A673 (cell line): ENCODE measurements around the gene CHEK2. TPM values are rescaled to one million over a fixed set of nuclear protein-coding genes. Genes with fewer than 3 reads are reported as not detected.
"Not testable (repeated sequence)": the region's sequence is repeated elsewhere in the genome, so short reads cannot be mapped to it uniquely, and the experiment has no call there.

Experiments used
- BruUV-seq: library from RNA; stranded (reverse); fragments of 400-500 nt; replicated peaks from 2 replicates; lab custom pipeline; 2021; lab: Mats Ljungman, UMichigan
- CTCF ChIA-PET: fragments of 300-600 bp; sonication (Branson Sonifier 250); formaldehyde crosslinking; loops from one replicate; lab custom pipeline; 2022; ENCODE audit warnings: antibody characterized with exemption; lab: Charles Lee
- POLR2A ChIA-PET: fragments of 300-600 bp; sonication (Branson Sonifier 250); formaldehyde crosslinking; loops from one replicate; lab custom pipeline; 2022; ENCODE audit warnings: antibody characterized with exemption; ENCODE audit not compliant: low non-redundant PET; lab: Charles Lee
- DNase-seq: peaks from one replicate; pipeline ENCODE4 v3.0.0-alpha.2; 2015; ENCODE audit warnings: low spot score
- H3K27ac ChIP-seq: fragments of 200-600 bp; sonication (generic); 2 replicates; pipeline ENCODE4 v1.5.1; 2016; ENCODE audit warnings: mixed run types, low read depth, mild to moderate bottlenecking, mixed read lengths, antibody characterized with exemption, low read length; ENCODE audit not compliant: poor library complexity, severe bottlenecking
- H3K27me3 ChIP-seq: fragments of 200-600 bp; sonication (generic); replicated peaks from 2 replicates; pipeline ENCODE4 v1.6.1; 2017; ENCODE audit warnings: mixed run types, low read depth, mild to moderate bottlenecking, mixed read lengths, antibody characterized with exemption, low read length; ENCODE audit not compliant: insufficient read depth, poor library complexity
- H3K36me3 ChIP-seq: fragments of 200-600 bp; sonication (generic); 2 replicates; pipeline ENCODE4 v1.6.1; 2016; ENCODE audit warnings: mixed run types, mild to moderate bottlenecking, mixed read lengths, antibody characterized with exemption, low read length; ENCODE audit not compliant: insufficient read depth, poor library complexity, severe bottlenecking
- H3K4me1 ChIP-seq: fragments of 200-600 bp; sonication (generic); 2 replicates; pipeline ENCODE4 v1.6.1; 2017; ENCODE audit warnings: mixed run types, mild to moderate bottlenecking, mixed read lengths, antibody characterized with exemption, low read length; ENCODE audit not compliant: insufficient read depth, poor library complexity, severe bottlenecking
- H3K4me3 ChIP-seq: fragments of 200-600 bp; sonication (generic); 2 replicates; pipeline ENCODE4 v1.5.1; 2016; ENCODE audit warnings: low read depth, mixed run types, mild to moderate bottlenecking, mixed read lengths, low read length; ENCODE audit not compliant: poor library complexity, severe bottlenecking
- H3K9me3 ChIP-seq: fragments of 200-600 bp; sonication (generic); 2 replicates; pipeline ENCODE4 v1.6.1; 2016; ENCODE audit warnings: mixed run types, low read depth, mild to moderate bottlenecking, mixed read lengths, antibody characterized with exemption, low read length; ENCODE audit not compliant: poor library complexity, severe bottlenecking
- CTCF ChIP-seq: fragments of 300-800, 200-600 bp; sonication (generic); conservative IDR thresholded peaks from 2 replicates; pipeline ENCODE4 v1.5.1; 2017; ENCODE audit warnings: low read depth, mild to moderate bottlenecking, antibody characterized with exemption, low read length, moderate library complexity, mixed read lengths
- EZH2 ChIP-seq: fragments of 200-600 bp; sonication (generic); IDR thresholded peaks from 2 replicates; pipeline ENCODE4 v1.6.1; 2017; ENCODE audit warnings: borderline replicate concordance, low read depth, mild to moderate bottlenecking, mixed read lengths, antibody characterized with exemption, low read length; ENCODE audit not compliant: poor library complexity, severe bottlenecking
- intact Hi-C: fragments of 100-400 bp; cut with micrococcal nuclease; formaldehyde crosslinking; loops from one replicate; pipeline ENCODE4 v1.10.0; 2022; ENCODE audit not compliant: unreplicated experiment
- total RNA-seq: library from RNA; stranded (reverse); gene quantifications from 2 replicates; pipeline ENCODE4 v1.2.3, GENCODE V29; 2021

CHEK2 gene
- total RNA-seq, 1 experiment from 2014 or later = 53.7 TPM

- no peak overlapping the region for H3K4me3 ChIP-seq
- ChIA-PET POLR2A (no interaction called here), CTCF (no interaction called here)
- intact Hi-C loops = no loop called here
- H3K27ac ChIP-seq = no peak overlapping the region
- peaks cover 7% of the 10 kb centered on the region for H3K4me1 ChIP-seq
- no peaks in the 10 kb centered on the region for H3K27me3 ChIP-seq
- BruUV-seq = no TSS peak
- TF ChIP-seq EZH2 (no peak), CTCF (no peak)
- peaks cover 44% of the 10 kb centered on the region for H3K36me3 ChIP-seq
- DNase-seq = no peak
- no peaks in the 10 kb centered on the region for H3K9me3 ChIP-seq
Observed at GRCh38 chr22:28743852-28744251, 2.2 kb upstream of the CHEK2 start.

GRCh38 chr22:28742562-28742962 lies 942 bp upstream of the CHEK2 start:
- Histone ChIP-seq H3K9me3 (no peaks in the 10 kb centered on the region), H3K36me3 (peaks cover 42% of the 10 kb centered on the region), H3K4me3 (peak overlapping the region; percentile 79), H3K27me3 (no peaks in the 10 kb centered on the region), H3K4me1 (peaks cover 7% of the 10 kb centered on the region), H3K27ac (peak overlapping the region; percentile 94)
- TF ChIP-seq EZH2 (no peak), CTCF (no peak)
- intact Hi-C loops = loop anchor here (1.0 kb wide), 1 partner anchor 31 kb away; no protein-coding TSS in a partner anchor
- CTCF ChIA-PET = no interaction called here
- POLR2A ChIA-PET = no interaction called here
- no TSS peak for BruUV-seq
- DNase-seq = no peak

- no peaks in the 10 kb centered on the region for H3K9me3 ChIP-seq
- intact Hi-C loops = no loop called here
- H3K4me3 ChIP-seq = peak overlapping the region; percentile 79
- H3K36me3 ChIP-seq = peaks cover 31% of the 10 kb centered on the region
- DNase-seq = no peak
- ChIA-PET POLR2A (interaction anchor here (0.6 kb wide), 1 partner anchor 16 kb away, joined by 3 read pairs; no protein-coding TSS in a partner anchor), CTCF (no interaction called here)
- no peak for TF ChIP-seq EZH2
- no peak for TF ChIP-seq CTCF
- peaks cover 7% of the 10 kb centered on the region for H3K4me1 ChIP-seq
- H3K27me3 ChIP-seq = no peaks in the 10 kb centered on the region
- H3K27ac ChIP-seq = peak overlapping the region; percentile 94
- BruUV-seq = TSS peak; percentile 85
Observed at GRCh38 chr22:28741200-28741784, 328 bp downstream of the CHEK2 start.

- intact Hi-C loops, POLR2A ChIA-PET, BruUV-seq, H3K9me3 ChIP-seq, CTCF ChIA-PET, H3K4me1 ChIP-seq, H3K27ac ChIP-seq, H3K4me3 ChIP-seq, H3K27me3 ChIP-seq, DNase-seq: not testable (repeated sequence)
- peaks cover 13% of the 10 kb centered on the region for H3K36me3 ChIP-seq
Observed at GRCh38 chr22:28738876-28739275, 2.7 kb downstream of the CHEK2 start.
